GM13976 (cell line): ENCODE results near the gene ESF1.

ENCODE experiments used
- DNase-seq: peaks from one replicate; pipeline ENCODE4 v3.0.0; 2012; ENCODE audit warnings: low spot score
- CTCF ChIP-seq: IDR thresholded peaks from 2 replicates; pipeline ENCODE4 v1.5.1; 2012; ENCODE audit warnings: borderline replicate concordance, mild to moderate bottlenecking; ENCODE audit not compliant: insufficient read depth; ENCODE audit errors: extremely low read depth, missing control alignments, control extremely low read depth
- in situ Hi-C: fragments of 300-500 bp; cut with MboI; formaldehyde crosslinking; loops from one replicate; pipeline ENCODE4 v1.12.0; 2022; ENCODE audit warnings: low sequenced_read_pairs, mixed read lengths, inconsistent platforms; ENCODE audit not compliant: unreplicated experiment

Gene ESF1

GRCh38 chr20:13821876-13822275, 37.2 kb upstream of the ESF1 start:
- TF ChIP-seq CTCF, result no peak
- in situ Hi-C loops, result loop anchor here (10.0 kb wide), 1 partner anchor 223 kb away; no protein-coding TSS in a partner anchor
- no peak for DNase-seq

- peak; percentile 61 for DNase-seq
- in situ Hi-C loops, result loop anchor here (10.0 kb wide), 1 partner anchor 225 kb away; no protein-coding TSS in a partner anchor
- peak; percentile 26 for TF ChIP-seq CTCF
Observed at GRCh38 chr20:13819885-13820645, 35.3 kb upstream of the ESF1 start.

GRCh38 chr20:13817342-13817741, 32.6 kb upstream of the ESF1 start:
- TF ChIP-seq CTCF, result no peak
- no peak for DNase-seq
- in situ Hi-C loops, result no loop called here

- in situ Hi-C loops, result no loop called here
- no peak for DNase-seq
- TF ChIP-seq CTCF, result no peak
Observed at GRCh38 chr20:13816757-13817156, 32.0 kb upstream of the ESF1 start.

- no peak for DNase-seq
- in situ Hi-C loops, result no loop called here
- TF ChIP-seq CTCF, result no peak
Observed at GRCh38 chr20:13814672-13815071, 30.0 kb upstream of the ESF1 start.

- DNase-seq, result no peak
- in situ Hi-C loops, result no loop called here
- no peak for TF ChIP-seq CTCF
Observed at GRCh38 chr20:13813910-13814309, 29.2 kb upstream of the ESF1 start.
